Erythroblast (primary cell): ENCODE data around the gene WDR5.

Experiments
- GATA1 ChIP-seq: IDR thresholded peaks from 2 replicates; pipeline ENCODE4 v1.6.1; 2011; ENCODE audit warnings: low read depth, mild to moderate bottlenecking, control low read depth, low read length, moderate library complexity
- POLR2A ChIP-seq: IDR thresholded peaks from 2 replicates; pipeline ENCODE4 v1.6.1; 2011; ENCODE audit warnings: mild to moderate bottlenecking, low read length

GRCh38 chr9:134164879-134165278, 29.0 kb downstream of the WDR5 start:
- TF ChIP-seq POLR2A = no peak
- no peak for TF ChIP-seq GATA1
